ENCODE data around the gene ASPHD2. TPM values are rescaled to one million over a fixed set of nuclear protein-coding genes. Genes with fewer than 3 reads are reported as not detected.

ASPHD2 gene
- total RNA-seq, 8 experiments from 2014 or later, result 1.9 to 14.4 (median 6.2) TPM

DNA sequence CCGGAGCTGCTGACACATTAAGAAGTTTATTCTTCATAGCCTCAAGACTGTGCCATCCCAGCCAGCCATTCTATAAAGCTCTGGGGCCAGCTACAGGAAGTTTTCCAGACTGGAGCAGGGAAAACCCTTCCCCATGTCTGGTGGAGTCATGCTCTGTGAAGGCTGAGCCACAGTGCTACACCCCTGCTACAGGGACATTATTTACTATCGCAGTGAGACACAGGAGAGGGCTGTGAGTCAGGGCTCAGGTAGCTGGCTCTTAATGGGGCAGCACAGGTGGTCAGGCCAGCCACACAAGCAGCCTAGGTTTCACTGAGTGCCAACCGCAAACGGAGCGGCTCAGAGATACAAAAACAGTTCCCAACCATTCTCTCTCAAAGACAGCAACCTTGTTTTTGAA lies 42.5 kb downstream of the ASPHD2 start:
- peak in 3 of 8 experiments; percentile 19 to 92 (median 89) for ATAC-seq (replicated peaks in 6 of 8)
- H3K4me1 ChIP-seq (replicated peaks in 1 of 2), result no peaks in the 10 kb centered on the region
- 0 to 93% (median 70%) methylated on average over 1 to 4 of the region's 5 CpGs; no CpG with 5 or more reads in 4 of the 10 experiments for WGBS, 10 experiments
- in situ Hi-C loops (cut with MboI; ENCODE audit: low pct_unique_long_range_greater_than_20kb in 2 of 9, low sequenced_read_pairs in 9 of 9, unreplicated experiment in 9 of 9), result loop anchor here in 3 of 9 experiments (25.0 kb wide), 1 partner anchor 109 kb away; no protein-coding TSS in a partner anchor
- no peak overlapping the region for H3K27ac ChIP-seq
- no peak overlapping the region for H3K4me3 ChIP-seq

DNA sequence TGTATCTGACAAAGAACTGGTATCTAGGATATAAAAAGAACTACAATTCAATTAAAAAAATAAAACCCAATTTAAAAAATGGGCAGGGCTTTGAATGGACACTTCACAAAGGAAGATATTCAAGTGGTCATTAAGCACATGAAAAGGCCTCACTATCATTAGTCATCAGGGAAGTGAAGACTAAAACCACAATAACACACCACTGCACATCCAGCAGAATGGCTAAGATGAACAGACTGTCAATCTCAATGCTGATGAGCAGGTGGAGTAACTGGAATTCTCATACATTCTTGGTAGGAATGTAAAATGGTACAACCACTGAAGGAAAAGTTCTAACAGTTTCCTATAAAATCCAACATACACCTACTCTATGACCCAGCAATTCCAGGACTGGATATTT lies 45.6 kb downstream of the ASPHD2 start:
- no peak overlapping the region for H3K27ac ChIP-seq
- in situ Hi-C loops (cut with MboI; ENCODE audit: low pct_unique_long_range_greater_than_20kb in 2 of 9, low sequenced_read_pairs in 9 of 9, unreplicated experiment in 9 of 9), result loop anchor here in 3 of 9 experiments (25.0 kb wide), 1 partner anchor 112 kb away; no protein-coding TSS in a partner anchor

DNA sequence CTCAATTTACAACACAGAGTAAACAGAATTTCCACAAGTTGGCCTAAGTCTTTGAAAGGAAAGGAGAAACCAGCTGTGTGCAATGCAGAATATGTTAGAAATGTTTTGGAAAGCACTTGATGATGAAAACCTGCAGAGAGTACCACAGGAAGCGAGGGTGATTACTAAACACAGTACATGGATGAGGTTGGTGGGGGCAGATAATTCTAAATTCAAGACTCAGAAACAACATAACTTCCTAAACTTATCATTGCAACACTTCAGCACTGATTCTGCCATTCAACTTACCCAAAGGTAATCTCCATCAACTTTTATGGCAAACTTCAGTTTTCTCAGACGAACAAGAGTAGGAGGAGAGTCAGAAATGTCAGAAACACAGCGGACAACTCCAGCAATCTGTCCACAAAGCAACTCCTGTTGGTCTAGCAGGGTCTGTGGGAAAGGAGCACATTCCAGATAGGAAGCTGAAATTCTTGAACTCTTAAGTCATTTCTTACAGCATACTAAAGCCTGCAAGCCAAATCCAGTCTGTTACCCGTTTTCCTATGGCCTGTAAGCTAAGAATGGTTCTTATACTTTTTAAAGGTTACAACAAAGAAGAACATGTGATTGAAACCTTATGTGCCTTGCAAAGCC lies 47.8 kb downstream of the ASPHD2 start:
- ATAC-seq (replicated peaks in 6 of 8), result no peak
- in situ Hi-C loops (cut with MboI; ENCODE audit: low pct_unique_long_range_greater_than_20kb in 2 of 9, low sequenced_read_pairs in 9 of 9, unreplicated experiment in 9 of 9), result no loop called here
- Histone ChIP-seq H3K4me3 (no peak overlapping the region), H3K4me1 (replicated peaks in 1 of 2) (peaks cover 27 to 32% of the 10 kb centered on the region in 2 donors), H3K27ac (no peak overlapping the region)
- WGBS, 10 experiments, result 64 to 100% (median 91%) methylated on average over 1 to 4 of the region's 4 CpGs

More for the DNA sequence above, 45.6 kb downstream of the ASPHD2 start:
- Histone ChIP-seq H3K4me1 (replicated peaks in 1 of 2) (peaks cover 7 to 13% of the 10 kb centered on the region in 2 donors), H3K4me3 (no peak overlapping the region)
- peak in 2 of 8 experiments; percentile 54 to 55 for ATAC-seq (replicated peaks in 6 of 8)

DNA sequence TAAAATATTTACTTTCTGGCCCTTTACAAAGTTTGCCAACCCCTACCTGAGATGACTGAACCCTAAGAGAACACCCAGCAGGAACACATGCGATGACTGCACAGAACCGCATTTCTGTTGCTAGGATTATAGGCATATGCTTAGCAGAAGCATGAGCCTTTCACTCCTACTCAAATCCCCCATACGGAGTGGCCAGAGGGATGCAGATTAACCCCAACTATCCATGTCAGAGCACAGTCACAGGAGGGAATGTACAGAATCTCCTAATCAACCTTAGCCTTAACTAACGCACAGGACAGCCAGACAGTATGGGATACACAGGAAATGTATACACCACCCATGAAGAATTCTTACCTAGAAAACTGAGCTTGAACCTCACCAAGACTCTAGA lies 48.3 kb downstream of the ASPHD2 start:
- no peak overlapping the region for H3K27ac ChIP-seq
- ATAC-seq (replicated peaks in 6 of 8), result no peak
- WGBS, 10 experiments, result 0 to 100% (median 45%) methylated on average over 1 to 3 of the region's 4 CpGs; no CpG with 5 or more reads in 3 of the 10 experiments
- H3K4me1 ChIP-seq (replicated peaks in 1 of 2), result peaks cover 30 to 37% of the 10 kb centered on the region in 2 donors
- in situ Hi-C loops (cut with MboI; ENCODE audit: low pct_unique_long_range_greater_than_20kb in 2 of 9, low sequenced_read_pairs in 9 of 9, unreplicated experiment in 9 of 9), result no loop called here
- no peak overlapping the region for H3K4me3 ChIP-seq

DNA sequence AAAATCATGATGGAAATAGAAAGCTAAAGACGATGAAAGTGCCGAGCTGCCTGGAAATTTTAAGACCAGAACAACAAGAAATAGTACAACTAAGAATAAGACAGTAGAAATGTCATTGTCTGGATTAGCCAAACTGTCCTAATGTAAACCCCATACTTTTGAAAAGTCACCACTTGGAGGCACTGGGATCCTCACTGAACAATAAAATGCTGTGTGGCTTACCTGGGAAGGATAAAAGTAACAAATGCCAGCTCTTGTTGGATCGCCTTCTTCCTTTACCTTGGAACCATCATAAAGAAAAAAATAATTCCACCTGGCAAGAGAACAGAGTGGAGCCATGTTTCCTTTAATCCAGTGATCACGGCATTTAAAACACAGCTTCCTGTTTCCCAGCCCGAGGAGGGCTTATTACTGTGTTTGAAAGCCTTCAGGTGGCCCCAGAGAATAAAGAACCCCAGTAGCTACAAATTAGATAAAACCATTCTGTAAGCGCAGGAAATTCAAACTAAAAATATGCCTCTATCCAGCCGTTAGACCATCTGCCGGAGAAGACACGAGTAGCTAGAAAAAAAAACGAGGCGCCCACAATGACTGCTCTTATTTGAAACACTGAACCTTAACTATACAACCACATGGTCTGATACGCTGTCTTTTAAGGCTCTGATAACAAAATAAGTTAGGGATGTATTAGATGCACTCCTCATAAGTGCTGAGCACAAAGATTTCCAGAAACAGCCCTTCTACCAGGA lies 50.2 kb downstream of the ASPHD2 start:
- Histone ChIP-seq H3K4me1 (replicated peaks in 1 of 2) (peaks cover 35 to 44% of the 10 kb centered on the region in 2 donors), H3K27ac (peak overlapping the region in 1 of 2 donors; percentile 61), H3K4me3 (peak overlapping the region; percentile 16 to 28 (median 21))
- no peak for ATAC-seq (replicated peaks in 6 of 8)
- 47 to 86% (median 69%) methylated on average over 1 to 12 of the region's 12 CpGs for WGBS, 10 experiments
- in situ Hi-C loops (cut with MboI; ENCODE audit: low pct_unique_long_range_greater_than_20kb in 2 of 9, low sequenced_read_pairs in 9 of 9, unreplicated experiment in 9 of 9), result no loop called here

DNA sequence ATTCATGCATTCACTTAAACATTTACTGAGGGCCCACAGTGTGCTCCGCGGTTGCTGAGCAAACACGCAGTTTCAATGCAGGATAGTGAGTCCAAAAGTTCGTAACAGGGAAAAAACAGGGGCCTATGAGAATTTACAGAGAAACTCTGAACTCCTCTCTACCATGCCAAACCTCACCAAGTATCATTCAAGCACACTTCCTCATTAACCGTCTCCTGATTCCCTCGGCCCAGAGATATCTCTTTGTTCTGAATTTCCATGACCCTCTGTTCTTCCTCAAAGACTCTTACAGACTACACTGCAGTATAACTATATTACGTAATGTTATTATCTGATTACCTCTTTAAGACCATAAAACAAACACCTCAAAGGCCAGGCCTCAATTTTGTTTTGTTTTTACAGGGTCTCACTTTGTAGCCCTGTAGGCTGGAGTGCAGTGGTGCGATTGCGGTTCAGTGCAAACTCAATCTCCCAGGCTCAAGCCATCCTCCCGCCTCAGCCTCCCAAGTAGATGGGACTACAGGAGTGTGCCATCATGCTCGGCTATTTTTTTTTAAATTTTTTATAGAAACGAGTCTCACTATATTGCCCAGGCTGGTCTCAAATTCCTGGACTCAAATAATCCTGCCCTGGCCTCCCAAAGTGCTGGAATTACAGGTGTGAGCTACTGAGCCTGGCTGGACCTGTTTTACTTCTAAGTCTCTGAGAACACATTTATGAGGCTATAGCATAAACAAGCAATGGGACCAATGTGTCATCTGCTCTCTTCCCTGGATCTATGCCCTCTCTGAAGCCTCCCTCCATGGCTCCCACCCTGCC lies 50.9 kb downstream of the ASPHD2 start:
- in situ Hi-C loops (cut with MboI; ENCODE audit: low pct_unique_long_range_greater_than_20kb in 2 of 9, low sequenced_read_pairs in 9 of 9, unreplicated experiment in 9 of 9), result no loop called here

DNA sequence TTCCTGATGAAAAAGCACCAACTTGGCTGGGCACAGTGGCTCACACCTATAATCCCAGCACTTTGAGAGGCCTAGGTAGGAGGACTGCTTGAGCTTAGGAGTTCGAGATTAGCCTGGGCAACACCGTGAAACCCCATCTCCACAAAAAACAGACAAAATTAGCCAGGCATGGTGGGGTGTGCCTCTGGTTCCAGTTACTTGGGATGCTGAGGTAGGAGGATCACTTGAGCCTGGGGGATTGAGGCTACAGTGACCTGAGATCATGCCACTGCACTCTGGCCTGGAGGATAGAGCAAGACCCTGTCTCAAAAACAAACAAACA lies 51.5 kb downstream of the ASPHD2 start:
- Histone ChIP-seq H3K4me1 (replicated peaks in 1 of 2) (peaks cover 42 to 51% of the 10 kb centered on the region in 2 donors), H3K4me3 (no peak overlapping the region), H3K27ac (no peak overlapping the region)
- ATAC-seq (replicated peaks in 6 of 8), result no peak
- in situ Hi-C loops (cut with MboI; ENCODE audit: low pct_unique_long_range_greater_than_20kb in 2 of 9, low sequenced_read_pairs in 9 of 9, unreplicated experiment in 9 of 9), result no loop called here
- 75% methylated on average over 2 of the region's 2 CpGs; no CpG with 5 or more reads in 8 of the 10 experiments for WGBS, 10 experiments

More for the DNA sequence above, 50.9 kb downstream of the ASPHD2 start:
- no peak for ATAC-seq (replicated peaks in 6 of 8)
- H3K4me3 ChIP-seq, result peak overlapping the region; percentile 16 to 28 (median 21)
- WGBS, 10 experiments, result 46 to 90% (median 63%) methylated on average over 1 to 11 of the region's 12 CpGs
- H3K4me1 ChIP-seq (replicated peaks in 1 of 2), result peaks cover 39 to 51% of the 10 kb centered on the region in 2 donors
- H3K27ac ChIP-seq, result peak overlapping the region in 1 of 2 donors; percentile 61

DNA sequence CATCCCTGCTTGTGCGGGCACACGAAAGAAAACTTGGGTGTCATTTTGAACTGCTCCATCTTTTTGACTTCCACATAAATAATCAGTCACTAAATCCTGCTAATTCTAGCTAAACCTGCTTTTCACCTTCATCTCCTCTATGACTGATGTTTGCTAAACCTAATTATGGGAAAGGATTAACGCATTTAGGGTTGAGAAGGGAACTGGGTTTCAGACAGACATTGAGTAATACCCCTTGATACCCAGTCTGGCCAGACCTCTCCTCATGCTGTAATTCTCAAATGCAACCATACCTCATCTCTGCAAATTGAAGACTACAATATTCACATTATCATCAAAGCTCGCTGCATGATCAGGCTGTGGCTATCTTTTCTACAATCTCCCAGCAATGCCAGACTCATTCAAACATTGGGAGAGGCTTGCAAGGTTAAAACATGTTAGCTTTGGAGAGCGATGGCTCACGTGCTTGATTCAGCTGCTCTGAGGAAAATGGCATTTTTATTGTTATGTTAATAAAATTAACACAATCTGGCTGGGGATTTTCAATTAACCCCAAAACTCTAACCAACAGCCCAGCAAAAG lies 52.1 kb downstream of the ASPHD2 start:
- in situ Hi-C loops (cut with MboI; ENCODE audit: low pct_unique_long_range_greater_than_20kb in 2 of 9, low sequenced_read_pairs in 9 of 9, unreplicated experiment in 9 of 9), result no loop called here
- H3K27ac ChIP-seq, result no peak overlapping the region
- 21 to 100% (median 69%) methylated on average over 1 to 6 of the region's 6 CpGs; no CpG with 5 or more reads in 2 of the 10 experiments for WGBS, 10 experiments
- peaks cover 42 to 51% of the 10 kb centered on the region in 2 donors for H3K4me1 ChIP-seq (replicated peaks in 1 of 2)
- ATAC-seq (replicated peaks in 6 of 8), result no peak
- no peak overlapping the region for H3K4me3 ChIP-seq

DNA sequence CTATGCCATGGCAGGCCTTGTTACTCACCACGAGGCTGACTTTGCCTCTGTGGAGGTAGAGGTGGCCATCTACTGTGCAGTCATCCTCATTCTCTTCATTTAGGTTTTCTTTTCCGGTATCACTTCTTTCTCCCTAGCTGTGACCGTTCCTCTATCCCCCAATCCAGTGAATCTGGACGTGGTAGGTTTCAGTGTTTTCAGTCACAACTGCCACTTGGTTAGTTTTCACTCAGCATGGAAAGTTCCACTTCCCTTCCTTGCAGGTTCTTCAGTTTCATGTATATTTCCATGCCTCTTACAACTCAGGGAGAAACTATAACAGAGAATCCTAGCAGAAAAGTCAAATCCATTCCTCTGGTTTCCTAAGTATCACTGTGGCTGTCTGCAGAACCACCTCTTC lies 52.6 kb downstream of the ASPHD2 start:
- in situ Hi-C loops (cut with MboI; ENCODE audit: low pct_unique_long_range_greater_than_20kb in 2 of 9, low sequenced_read_pairs in 9 of 9, unreplicated experiment in 9 of 9), result no loop called here
- peaks cover 42 to 51% of the 10 kb centered on the region in 2 donors for H3K4me1 ChIP-seq (replicated peaks in 1 of 2)
- no peak for ATAC-seq (replicated peaks in 6 of 8)

DNA sequence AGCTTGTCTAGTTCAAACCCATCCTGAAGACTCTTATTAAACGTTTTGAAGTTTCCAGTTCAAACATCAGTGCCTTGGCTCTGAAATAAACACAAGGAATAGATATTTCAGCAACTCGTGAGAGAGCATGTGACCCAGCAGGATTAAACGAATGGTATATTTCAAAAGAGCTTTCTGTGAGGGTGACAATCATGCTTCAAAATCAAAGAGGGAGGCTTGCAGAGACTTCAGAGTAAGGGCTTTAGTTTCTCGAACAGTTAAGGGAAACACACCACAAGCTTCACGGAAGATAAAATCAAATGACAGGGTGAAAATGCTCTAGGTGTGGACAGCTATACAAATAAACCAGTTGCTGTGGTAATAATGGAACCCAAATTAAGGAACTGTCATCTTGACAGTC lies 53.1 kb downstream of the ASPHD2 start:
- WGBS, 10 experiments, result 41 to 81% (median 62%) methylated on average over 2 to 5 of the region's 5 CpGs
- H3K4me1 ChIP-seq (replicated peaks in 1 of 2), result peaks cover 42 to 51% of the 10 kb centered on the region in 2 donors
- H3K4me3 ChIP-seq, result peak overlapping the region in 1 of 5 donors; percentile 75
- no peak for ATAC-seq (replicated peaks in 6 of 8)
- no peak overlapping the region for H3K27ac ChIP-seq
- in situ Hi-C loops (cut with MboI; ENCODE audit: low pct_unique_long_range_greater_than_20kb in 2 of 9, low sequenced_read_pairs in 9 of 9, unreplicated experiment in 9 of 9), result no loop called here

More for the DNA sequence above, 52.6 kb downstream of the ASPHD2 start:
- Histone ChIP-seq H3K4me3 (no peak overlapping the region), H3K27ac (no peak overlapping the region)
- 40 to 84% (median 76%) methylated on average over 1 to 4 of the region's 4 CpGs; no CpG with 5 or more reads in 3 of the 10 experiments for WGBS, 10 experiments

DNA sequence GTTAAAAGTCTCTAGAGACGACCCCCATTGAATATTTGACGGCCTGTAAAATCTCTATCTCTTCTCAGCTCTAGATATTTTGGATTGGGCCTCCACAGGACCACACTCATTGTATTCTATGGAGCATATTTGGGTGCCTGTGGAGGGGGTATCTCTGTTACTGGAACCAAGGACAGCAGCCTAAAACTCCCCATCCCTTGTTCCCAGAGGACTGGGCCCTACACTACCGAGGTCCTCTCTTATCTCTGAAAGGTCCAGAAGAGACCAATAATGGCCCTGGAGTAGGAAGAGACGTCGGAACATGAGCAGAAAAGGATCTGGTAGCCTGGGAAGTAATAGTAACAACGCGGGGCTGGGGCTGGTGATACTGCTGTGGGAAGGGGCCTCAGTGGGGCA lies 54.0 kb downstream of the ASPHD2 start:
- H3K27ac ChIP-seq, result peak overlapping the region; percentile 88 to 89
- peaks cover 42 to 49% of the 10 kb centered on the region in 2 donors for H3K4me1 ChIP-seq (replicated peaks in 1 of 2)

DNA sequence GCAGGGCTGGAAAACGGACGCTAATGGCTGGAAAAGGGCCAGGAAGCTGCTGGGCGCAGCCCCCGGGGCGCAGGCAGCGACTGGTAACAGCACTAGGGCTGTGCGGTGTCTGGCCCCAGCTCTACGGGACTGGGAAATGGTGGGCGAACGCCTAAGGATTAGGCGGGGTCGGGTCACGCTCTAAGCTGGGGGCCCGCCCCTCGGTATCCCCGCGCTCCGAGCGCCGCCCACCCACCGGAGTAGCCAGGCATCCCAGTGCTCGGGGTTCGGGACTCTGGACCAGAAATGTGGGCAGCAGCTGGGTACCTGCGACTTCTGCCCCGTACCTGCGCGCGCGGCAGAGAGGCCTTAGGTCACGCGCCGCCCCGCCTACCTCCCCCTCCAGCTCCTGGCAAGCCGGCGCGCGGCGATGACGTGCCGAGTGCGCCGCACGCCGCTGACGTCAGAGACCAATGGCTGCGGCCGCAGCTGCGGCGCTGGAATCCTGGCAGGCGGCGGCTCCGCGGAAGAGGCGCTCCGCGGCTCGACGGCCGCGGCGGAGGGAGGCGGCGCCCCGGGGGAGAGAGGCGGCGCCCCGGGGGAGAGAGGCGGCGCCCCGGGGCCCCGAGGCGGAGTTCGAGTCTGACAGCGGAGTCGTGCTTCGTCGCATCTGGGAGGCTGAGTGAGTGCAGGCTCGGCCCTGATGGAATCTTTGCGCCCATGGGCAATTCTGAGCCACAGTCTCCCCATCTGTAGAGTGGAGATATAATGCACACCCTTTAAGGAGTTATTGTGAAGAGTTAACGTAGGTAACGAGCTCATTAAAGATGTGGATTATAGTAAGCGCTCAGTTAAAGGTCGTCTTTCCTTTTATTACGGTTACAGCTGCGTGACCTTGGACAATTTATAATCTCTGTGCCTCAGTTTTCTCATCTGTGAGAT lies 54.6 kb downstream of the ASPHD2 start, which contains the start of the genes HPS4 and SRRD:
Gene HPS4 (minus strand): TSS at position 345 of the 921 bp plus-strand sequence. CDS start 2,021 bp downstream, outside the sequence.
Gene SRRD (plus strand): TSS at position 439 of the 921 bp plus-strand sequence. CDS start 14 bp downstream, at position 453.
- 0 to 5% (median 1%) methylated on average over 3 to 25 of the region's 85 CpGs; no CpG with 5 or more reads in 6 of the 10 experiments for WGBS, 10 experiments
- ATAC-seq (replicated peaks in 6 of 8), result peak; percentile 77 to 89 (median 86)
- H3K4me3 ChIP-seq, result peak within 1 kb of the TSS; percentile 71 to 97 (median 79)

More for the DNA sequence above, 54.0 kb downstream of the ASPHD2 start:
- in situ Hi-C loops (cut with MboI; ENCODE audit: low pct_unique_long_range_greater_than_20kb in 2 of 9, low sequenced_read_pairs in 9 of 9, unreplicated experiment in 9 of 9), result no loop called here
- peak overlapping the region; percentile 71 to 97 (median 79) for H3K4me3 ChIP-seq
- 0 to 30% (median 9%) methylated on average over 2 to 5 of the region's 7 CpGs; no CpG with 5 or more reads in 4 of the 10 experiments for WGBS, 10 experiments
- no peak for ATAC-seq (replicated peaks in 6 of 8)

More for the DNA sequence above, 54.6 kb downstream of the ASPHD2 start, which contains the start of the genes HPS4 and SRRD:
- Histone ChIP-seq H3K27ac (peak within 1 kb of the TSS; percentile 88 to 89), H3K4me1 (replicated peaks in 1 of 2) (peaks cover 42 to 46% of the 10 kb centered on the region in 2 donors)
- in situ Hi-C loops (cut with MboI; ENCODE audit: low pct_unique_long_range_greater_than_20kb in 2 of 9, low sequenced_read_pairs in 9 of 9, unreplicated experiment in 9 of 9), result no loop called here
